Measurements from ENCODE around the gene SYT5.

- TF ChIP-seq ZNF565 (CRISPR knock-in tag; conservative IDR thresholded peaks at IDR 0.05; ENCODE audit: low read depth) (no peak), ZFP3 (CRISPR knock-in tag; IDR thresholded peaks at IDR 0.05) (no peak), ZNF70 (CRISPR knock-in tag; IDR thresholded peaks at IDR 0.05) (no peak), ARNTL (CRISPR knock-in tag; IDR thresholded peaks at IDR 0.05; ENCODE audit: borderline replicate concordance, low read depth) (no peak), POU6F1 (CRISPR knock-in tag; IDR thresholded peaks at IDR 0.05; ENCODE audit: borderline replicate concordance, low read depth) (no peak), BACH2 (CRISPR knock-in tag; IDR thresholded peaks at IDR 0.05; ENCODE audit: borderline replicate concordance) (no peak), RARB (CRISPR knock-in tag; IDR thresholded peaks at IDR 0.05) (no peak), GLIS3 (CRISPR knock-in tag; IDR thresholded peaks at IDR 0.05) (no peak), SNAI2 (CRISPR knock-in tag; IDR thresholded peaks at IDR 0.05) (no peak), ZFP30 (CRISPR knock-in tag; IDR thresholded peaks at IDR 0.05) (no peak), PPARA (CRISPR knock-in tag; IDR thresholded peaks at IDR 0.05; ENCODE audit: borderline replicate concordance) (no peak)
- TF ChIP-seq, protein P1, sequence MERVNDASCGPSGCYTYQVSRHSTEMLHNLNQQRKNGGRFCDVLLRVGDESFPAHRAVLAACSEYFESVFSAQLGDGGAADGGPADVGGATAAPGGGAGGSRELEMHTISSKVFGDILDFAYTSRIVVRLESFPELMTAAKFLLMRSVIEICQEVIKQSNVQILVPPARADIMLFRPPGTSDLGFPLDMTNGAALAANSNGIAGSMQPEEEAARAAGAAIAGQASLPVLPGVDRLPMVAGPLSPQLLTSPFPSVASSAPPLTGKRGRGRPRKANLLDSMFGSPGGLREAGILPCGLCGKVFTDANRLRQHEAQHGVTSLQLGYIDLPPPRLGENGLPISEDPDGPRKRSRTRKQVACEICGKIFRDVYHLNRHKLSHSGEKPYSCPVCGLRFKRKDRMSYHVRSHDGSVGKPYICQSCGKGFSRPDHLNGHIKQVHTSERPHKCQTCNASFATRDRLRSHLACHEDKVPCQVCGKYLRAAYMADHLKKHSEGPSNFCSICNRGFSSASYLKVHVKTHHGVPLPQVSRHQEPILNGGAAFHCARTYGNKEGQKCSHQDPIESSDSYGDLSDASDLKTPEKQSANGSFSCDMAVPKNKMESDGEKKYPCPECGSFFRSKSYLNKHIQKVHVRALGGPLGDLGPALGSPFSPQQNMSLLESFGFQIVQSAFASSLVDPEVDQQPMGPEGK (CRISPR knock-in tag; IDR thresholded peaks at IDR 0.05; ENCODE audit: borderline replicate concordance): no peak
- TF ChIP-seq, protein P2, sequence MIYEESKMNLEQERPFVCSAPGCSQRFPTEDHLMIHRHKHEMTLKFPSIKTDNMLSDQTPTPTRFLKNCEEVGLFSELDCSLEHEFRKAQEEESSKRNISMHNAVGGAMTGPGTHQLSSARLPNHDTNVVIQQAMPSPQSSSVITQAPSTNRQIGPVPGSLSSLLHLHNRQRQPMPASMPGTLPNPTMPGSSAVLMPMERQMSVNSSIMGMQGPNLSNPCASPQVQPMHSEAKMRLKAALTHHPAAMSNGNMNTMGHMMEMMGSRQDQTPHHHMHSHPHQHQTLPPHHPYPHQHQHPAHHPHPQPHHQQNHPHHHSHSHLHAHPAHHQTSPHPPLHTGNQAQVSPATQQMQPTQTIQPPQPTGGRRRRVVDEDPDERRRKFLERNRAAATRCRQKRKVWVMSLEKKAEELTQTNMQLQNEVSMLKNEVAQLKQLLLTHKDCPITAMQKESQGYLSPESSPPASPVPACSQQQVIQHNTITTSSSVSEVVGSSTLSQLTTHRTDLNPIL (CRISPR knock-in tag; IDR thresholded peaks at IDR 0.05; ENCODE audit: low read depth): no peak
Observed at GRCh38 chr19:55173714-55174409, 6.2 kb downstream of the SYT5 start.
